HepG2 (cell line): ENCODE measurements around the gene KIAA0319L.

Experiments
- BRF2 ChIP-seq: sonication (generic); formaldehyde crosslinking; IDR thresholded peaks from 2 replicates; pipeline ENCODE4 v1.8.1; 2022; ENCODE audit warnings: mild to moderate bottlenecking, missing genetic modification reagents
- ETS1 ChIP-seq: sonication (generic); formaldehyde crosslinking; IDR thresholded peaks from 2 replicates; pipeline ENCODE4 v1.4.0; 2020; ENCODE audit warnings: missing genetic modification reagents
- POLR2AphosphoS5 ChIP-seq: IDR thresholded peaks from 2 replicates; pipeline ENCODE4 v1.6.1; 2012; ENCODE audit warnings: low read depth, low read length

GRCh38 chr1:35454176-35454575, 103.0 kb downstream of the KIAA0319L start:
- TF ChIP-seq POLR2AphosphoS5, result no peak
- TF ChIP-seq BRF2 (CRISPR knock-in tag), result no peak
- no peak for TF ChIP-seq ETS1 (CRISPR knock-in tag)
